ENCODE data around the gene AQR.

The AQR gene

GRCh38 chr15:34889476-34889875 lies 80.1 kb downstream of the AQR start:
- peaks cover 83% of the 10 kb centered on the region for H3K36me3 Mint-ChIP-seq (ENCODE audit: low read depth)
- no peak for TF ChIP-seq CTCF (IDR thresholded peaks at IDR 0.05)
- peaks cover 21% of the 10 kb centered on the region for H3K9me3 Mint-ChIP-seq
- H3K4me1 Mint-ChIP-seq = no peaks in the 10 kb centered on the region
- no peaks in the 10 kb centered on the region for H3K27me3 Mint-ChIP-seq (ENCODE audit: low read depth, poor library complexity)
- DNase-seq = no peak
- H3K27ac Mint-ChIP-seq = no peak overlapping the region
- no peak overlapping the region for H3K4me3 Mint-ChIP-seq

- Mint-ChIP-seq H3K4me3 (no peak overlapping the region), H3K4me1 (no peaks in the 10 kb centered on the region), H3K27ac (no peak overlapping the region), H3K36me3 (ENCODE audit: low read depth) (peaks cover 75% of the 10 kb centered on the region), H3K9me3 (no peaks in the 10 kb centered on the region), H3K27me3 (ENCODE audit: low read depth, poor library complexity) (no peaks in the 10 kb centered on the region)
- TF ChIP-seq CTCF (IDR thresholded peaks at IDR 0.05) = no peak
- no peak for DNase-seq
Measured at GRCh38 chr15:34886134-34886533, 83.4 kb downstream of the AQR start.

- H3K4me3 Mint-ChIP-seq = no peak overlapping the region
- H3K27me3 Mint-ChIP-seq (ENCODE audit: low read depth, poor library complexity) = no peaks in the 10 kb centered on the region
- no peak for DNase-seq
- no peaks in the 10 kb centered on the region for H3K4me1 Mint-ChIP-seq
- H3K27ac Mint-ChIP-seq = no peak overlapping the region
- no peaks in the 10 kb centered on the region for H3K9me3 Mint-ChIP-seq
- H3K36me3 Mint-ChIP-seq (ENCODE audit: low read depth) = peaks cover 73% of the 10 kb centered on the region
- no peak for TF ChIP-seq CTCF (IDR thresholded peaks at IDR 0.05)
Measured at GRCh38 chr15:34883633-34884032, 85.9 kb downstream of the AQR start.

- Mint-ChIP-seq H3K4me1 (no peaks in the 10 kb centered on the region), H3K27me3 (ENCODE audit: low read depth, poor library complexity) (no peaks in the 10 kb centered on the region), H3K9me3 (no peaks in the 10 kb centered on the region), H3K36me3 (ENCODE audit: low read depth) (peaks cover 78% of the 10 kb centered on the region), H3K27ac (no peak overlapping the region), H3K4me3 (no peak overlapping the region)
- DNase-seq = no peak
- TF ChIP-seq CTCF (IDR thresholded peaks at IDR 0.05) = no peak
Measured at GRCh38 chr15:34883042-34883441, 86.5 kb downstream of the AQR start.

- no peaks in the 10 kb centered on the region for H3K27me3 Mint-ChIP-seq (ENCODE audit: low read depth, poor library complexity)
- H3K36me3 Mint-ChIP-seq (ENCODE audit: low read depth) = peaks cover 75% of the 10 kb centered on the region
- TF ChIP-seq CTCF (IDR thresholded peaks at IDR 0.05) = no peak
- no peaks in the 10 kb centered on the region for H3K4me1 Mint-ChIP-seq
- DNase-seq = no peak
- H3K4me3 Mint-ChIP-seq = no peak overlapping the region
- no peak overlapping the region for H3K27ac Mint-ChIP-seq
- H3K9me3 Mint-ChIP-seq = no peaks in the 10 kb centered on the region
Measured at GRCh38 chr15:34879107-34879506, 90.4 kb downstream of the AQR start.

- no peak for TF ChIP-seq CTCF (IDR thresholded peaks at IDR 0.05)
Measured at GRCh38 chr15:34876640-34877039, 92.9 kb downstream of the AQR start.

More at GRCh38 chr15:34876640-34877039, 92.9 kb downstream of the AQR start:
- no peak overlapping the region for H3K27ac Mint-ChIP-seq
- H3K4me3 Mint-ChIP-seq = no peak overlapping the region
- H3K4me1 Mint-ChIP-seq = no peaks in the 10 kb centered on the region
- no peak for DNase-seq
- H3K9me3 Mint-ChIP-seq = no peaks in the 10 kb centered on the region
- H3K36me3 Mint-ChIP-seq (ENCODE audit: low read depth) = peaks cover 72% of the 10 kb centered on the region
- H3K27me3 Mint-ChIP-seq (ENCODE audit: low read depth, poor library complexity) = no peaks in the 10 kb centered on the region

All from nephron progenitor cell (in vitro differentiated cells).